ENCODE results near the gene RAB36. TPM values are rescaled to one million over a fixed set of nuclear protein-coding genes. Genes with fewer than 3 reads are reported as not detected.

Gene RAB36
- total and polyA plus RNA-seq, 2 donors (not counting 1 experiment from before 2014, with no cell fraction given), result 1.1 to 3.3 TPM

GRCh38 chr22:23097412-23098229 is 47.7 kb upstream of the RAB36 start:
- no peak for TF ChIP-seq EZH2 (IDR thresholded peaks at IDR 0.05; ENCODE audit: borderline replicate concordance, insufficient read depth, low read depth, low read length, poor library complexity, severe bottlenecking)
- TF ChIP-seq CTCF (IDR thresholded peaks at IDR 0.05), result no peak
- no peaks in the 10 kb centered on the region for H3K4me1 ChIP-seq (ENCODE audit: control insufficient read depth in 2 of 2, insufficient read depth in 2 of 2, low read length in 2 of 2)
- H3K9ac ChIP-seq (ENCODE audit: low read length), result no peak overlapping the region
- H3K27ac ChIP-seq (ENCODE audit: low read length in 2 of 2), result no peak overlapping the region
- no peaks in the 10 kb centered on the region for H4K20me1 ChIP-seq (ENCODE audit: control insufficient read depth, insufficient read depth, low read length, poor library complexity, severe bottlenecking)
- no peaks in the 10 kb centered on the region for H3K79me2 ChIP-seq (ENCODE audit: control insufficient read depth, insufficient read depth, low read length)
- no peak overlapping the region for H2AFZ ChIP-seq (ENCODE audit: insufficient read depth, low read depth, low read length, poor library complexity, severe bottlenecking)
- peaks cover 0 to 4% of the 10 kb centered on the region in 2 experiments for H3K36me3 ChIP-seq (replicated peaks in 1 of 2; ENCODE audit: control extremely low read depth in 1 of 2, control insufficient read depth in 1 of 2, extremely low read depth in 1 of 2, insufficient read depth in 2 of 2, low read length in 1 of 2)
- intact Hi-C loops (cut with micrococcal nuclease), result no loop called here
- ATAC-seq (ENCODE audit: low read depth) (no peak), DNase-seq (no peak)
- H3K27me3 ChIP-seq (replicated peaks in 1 of 4; ENCODE audit: control extremely low read depth in 1 of 4, control insufficient read depth in 3 of 4, insufficient read depth in 4 of 4, low read length in 3 of 4), result no peaks in the 10 kb centered on the region
- no peaks in the 10 kb centered on the region for H3K9me3 ChIP-seq (ENCODE audit: control extremely low read depth in 1 of 3, control insufficient read depth in 2 of 3, insufficient read depth in 1 of 3, low read length in 2 of 3)
- Mint-ChIP-seq H3K27me3 (no peaks in the 10 kb centered on the region), H3K9me3 (ENCODE audit: insufficient read depth) (no peaks in the 10 kb centered on the region), H3K27ac (no peak overlapping the region), H3K4me1 (no peaks in the 10 kb centered on the region), H3K4me3 (no peak overlapping the region)
- CTCF ChIA-PET, result no interaction called here
- POLR2A ChIA-PET, result no interaction called here
- whole genome bisulfite sequencing (ENCODE audit: insufficient coverage), result 98% methylated on average over 14 of the region's 16 CpGs
- H3K4me2 ChIP-seq (replicated peaks; ENCODE audit: low read depth, low read length, poor library complexity, severe bottlenecking), result no peak overlapping the region
- H3K4me3 ChIP-seq (ENCODE audit: control extremely low read depth in 1 of 5, extremely low read depth in 1 of 5, insufficient read depth in 1 of 5, low read depth in 2 of 5, low read length in 4 of 5), result no peak overlapping the region

- ATAC-seq (ENCODE audit: low read depth), result no peak
- H3K27me3 Mint-ChIP-seq, result no peaks in the 10 kb centered on the region
- intact Hi-C loops (cut with micrococcal nuclease), result no loop called here
Observed at GRCh38 chr22:23098230-23098705, 47.0 kb upstream of the RAB36 start.

More at GRCh38 chr22:23098230-23098705, 47.0 kb upstream of the RAB36 start:
- Mint-ChIP-seq H3K4me1 (no peaks in the 10 kb centered on the region), H3K27ac (no peak overlapping the region), H3K9me3 (ENCODE audit: insufficient read depth) (no peaks in the 10 kb centered on the region), H3K4me3 (no peak overlapping the region)
- Histone ChIP-seq H3K4me1 (ENCODE audit: control insufficient read depth in 2 of 2, insufficient read depth in 2 of 2, low read length in 2 of 2) (no peaks in the 10 kb centered on the region), H3K27ac (ENCODE audit: low read length in 2 of 2) (no peak overlapping the region), H3K4me2 (replicated peaks; ENCODE audit: low read depth, low read length, poor library complexity, severe bottlenecking) (no peak overlapping the region), H3K9ac (ENCODE audit: low read length) (no peak overlapping the region), H2AFZ (ENCODE audit: insufficient read depth, low read depth, low read length, poor library complexity, severe bottlenecking) (no peak overlapping the region), H4K20me1 (ENCODE audit: control insufficient read depth, insufficient read depth, low read length, poor library complexity, severe bottlenecking) (no peaks in the 10 kb centered on the region), H3K9me3 (ENCODE audit: control extremely low read depth in 1 of 3, control insufficient read depth in 2 of 3, insufficient read depth in 1 of 3, low read length in 2 of 3) (no peaks in the 10 kb centered on the region), H3K36me3 (replicated peaks in 1 of 2; ENCODE audit: control extremely low read depth in 1 of 2, control insufficient read depth in 1 of 2, extremely low read depth in 1 of 2, insufficient read depth in 2 of 2, low read length in 1 of 2) (peaks cover 0 to 4% of the 10 kb centered on the region in 2 experiments), H3K4me3 (ENCODE audit: control extremely low read depth in 1 of 5, extremely low read depth in 1 of 5, insufficient read depth in 1 of 5, low read depth in 2 of 5, low read length in 4 of 5) (no peak overlapping the region), H3K79me2 (ENCODE audit: control insufficient read depth, insufficient read depth, low read length) (no peaks in the 10 kb centered on the region), H3K27me3 (replicated peaks in 1 of 4; ENCODE audit: control extremely low read depth in 1 of 4, control insufficient read depth in 3 of 4, insufficient read depth in 4 of 4, low read length in 3 of 4) (no peaks in the 10 kb centered on the region)
- no peak for TF ChIP-seq EZH2 (IDR thresholded peaks at IDR 0.05; ENCODE audit: borderline replicate concordance, insufficient read depth, low read depth, low read length, poor library complexity, severe bottlenecking)
- ChIA-PET CTCF (no interaction called here), POLR2A (no interaction called here)
- WGBS (ENCODE audit: insufficient coverage), result 100% methylated on average over 2 of the region's 5 CpGs
- DNase-seq, result no peak

Measured in B cell (primary cell).